ENCODE measurements around the gene WWP2.
"Not testable (repeated sequence)": the region's sequence is repeated elsewhere in the genome, so short reads cannot be mapped to it uniquely, and the experiment has no call there.

The WWP2 gene

GRCh38 chr16:69831212-69832123 is 69.3 kb downstream of the WWP2 start:
- no peak for DNase-seq (ENCODE audit: low read depth)

- DNase-seq (ENCODE audit: low read depth): no peak
These were observed 71.5 kb downstream of the WWP2 start for GRCh38 chr16:69833357-69834282.

GRCh38 chr16:69834807-69835466 is 72.8 kb downstream of the WWP2 start:
- no peak for DNase-seq (ENCODE audit: low read depth)

- DNase-seq (ENCODE audit: low read depth): no peak
These were observed 74.1 kb downstream of the WWP2 start for GRCh38 chr16:69836257-69836656.

- DNase-seq (ENCODE audit: low read depth): no peak
These were observed 75.2 kb downstream of the WWP2 start for GRCh38 chr16:69837380-69837779.

- DNase-seq (ENCODE audit: low read depth): no peak
These were observed 76.4 kb downstream of the WWP2 start for GRCh38 chr16:69838489-69838888.

GRCh38 chr16:69839240-69839688 is 77.1 kb downstream of the WWP2 start:
- DNase-seq (ENCODE audit: low read depth): no peak

GRCh38 chr16:69839798-69840409 is 77.8 kb downstream of the WWP2 start:
- DNase-seq (ENCODE audit: low read depth): no peak

GRCh38 chr16:69840975-69841374 is 78.8 kb downstream of the WWP2 start:
- no peak for DNase-seq (ENCODE audit: low read depth)

GRCh38 chr16:69844441-69844840 is 82.3 kb downstream of the WWP2 start:
- no peak for DNase-seq (ENCODE audit: low read depth)

- no peak for DNase-seq (ENCODE audit: low read depth)
These were observed 83.0 kb downstream of the WWP2 start for GRCh38 chr16:69845181-69845580.

GRCh38 chr16:69847643-69848042 is 85.5 kb downstream of the WWP2 start:
- DNase-seq (ENCODE audit: low read depth): no peak

GRCh38 chr16:69848637-69849545 is 86.8 kb downstream of the WWP2 start:
- peak; percentile 85 for DNase-seq (ENCODE audit: low read depth)

GRCh38 chr16:69851491-69852240 is 89.5 kb downstream of the WWP2 start:
- DNase-seq (ENCODE audit: low read depth): no peak

- DNase-seq (ENCODE audit: low read depth): no peak
These were observed 90.7 kb downstream of the WWP2 start for GRCh38 chr16:69852815-69853214.

GRCh38 chr16:69853481-69853880 is 91.3 kb downstream of the WWP2 start:
- DNase-seq (ENCODE audit: low read depth): no peak

- DNase-seq (ENCODE audit: low read depth): not testable (repeated sequence)
These were observed 92.6 kb downstream of the WWP2 start for GRCh38 chr16:69854776-69855175.

- DNase-seq (ENCODE audit: low read depth): no peak
These were observed 93.5 kb downstream of the WWP2 start for GRCh38 chr16:69855592-69855991.

GRCh38 chr16:69858191-69859104 is 96.3 kb downstream of the WWP2 start:
- DNase-seq (ENCODE audit: low read depth): no peak

All from GM04504 (cell line).